Right atrium auricular region (tissue), 2 donors: Measurements from ENCODE around the gene CACNA2D4. TPM values are rescaled to one million over a fixed set of nuclear protein-coding genes. Genes with fewer than 3 reads are reported as not detected.

ENCODE experiments used
- DNase-seq: peaks from one replicate; pipeline ENCODE4 v3.0.0-alpha.2; 2019; ENCODE audit warnings: low spot score
- H3K27ac ChIP-seq, 2 donors: fragments of 200-600 bp; sonication (generic); 1 replicate in 1 of 2; 2 replicates in 1 of 2; pipeline ENCODE4 v1.5.1; 2016 to 2019
- H3K27me3 ChIP-seq, 2 donors: fragments of 200-600 bp; sonication (generic); one replicate each; pipeline versions ENCODE4 v1.5.1 to v1.6.0; 2017 to 2019
- H3K36me3 ChIP-seq: fragments of 200-600 bp; sonication (generic); one replicate; pipeline ENCODE4 v1.5.1; 2016
- H3K4me1 ChIP-seq, 2 donors: fragments of 200-600 bp; sonication (generic); one replicate each; pipeline versions ENCODE4 v1.5.1 to v1.6.0; 2017 to 2019
- H3K4me3 ChIP-seq, 2 donors: fragments of 200-600 bp; sonication (generic); 1 replicate in 1 of 2; 2 replicates in 1 of 2; pipeline ENCODE4 v1.5.1; 2017 to 2019; ENCODE audit warnings: mild to moderate bottlenecking in 1 of 2, moderate library complexity in 1 of 2
- H3K9me3 ChIP-seq, 2 donors: fragments of 200-600 bp; sonication (generic); one replicate each; pipeline ENCODE4 v1.5.1; 2019
- CTCF ChIP-seq, 2 donors: fragments of 200-600 bp; sonication (generic); IDR thresholded peaks; one replicate each; pipeline ENCODE4 v1.5.1; 2019; ENCODE audit warnings: antibody characterized with exemption in 2 of 2
- total RNA-seq, 2 donors: library from RNA; depleted of rRNA; stranded (reverse); fragments of >200 nt; gene quantifications; one replicate each; pipeline ENCODE4 v1.1.0, GENCODE V29; 2016

Gene CACNA2D4
- total RNA-seq, 2 donors from 2014 or later, result 1.6 to 4.1 TPM

GRCh38 chr12:1808798-1809480 is 109.5 kb downstream of the CACNA2D4 start:
- Histone ChIP-seq H3K4me3 (no peak overlapping the region), H3K27me3 (no peaks in the 10 kb centered on the region), H3K9me3 (no peaks in the 10 kb centered on the region), H3K4me1 (peaks cover 0 to 13% of the 10 kb centered on the region in 2 donors), H3K36me3 (no peaks in the 10 kb centered on the region), H3K27ac (no peak overlapping the region)
- DNase-seq, result no peak
- no peak for TF ChIP-seq CTCF (IDR thresholded peaks at IDR 0.05)

GRCh38 chr12:1808036-1808797 is 110.2 kb downstream of the CACNA2D4 start:
- Histone ChIP-seq H3K36me3 (no peaks in the 10 kb centered on the region), H3K4me1 (peaks cover 0 to 13% of the 10 kb centered on the region in 2 donors), H3K27ac (no peak overlapping the region), H3K27me3 (no peaks in the 10 kb centered on the region), H3K9me3 (no peaks in the 10 kb centered on the region), H3K4me3 (no peak overlapping the region)
- TF ChIP-seq CTCF (IDR thresholded peaks at IDR 0.05), result no peak
- DNase-seq, result no peak

GRCh38 chr12:1807087-1807860 is 111.2 kb downstream of the CACNA2D4 start:
- no peak for DNase-seq
- Histone ChIP-seq H3K36me3 (no peaks in the 10 kb centered on the region), H3K27ac (no peak overlapping the region), H3K27me3 (no peaks in the 10 kb centered on the region), H3K9me3 (no peaks in the 10 kb centered on the region), H3K4me1 (peaks cover 0 to 13% of the 10 kb centered on the region in 2 donors), H3K4me3 (no peak overlapping the region)
- no peak for TF ChIP-seq CTCF (IDR thresholded peaks at IDR 0.05)

GRCh38 chr12:1806301-1807086 is 112.0 kb downstream of the CACNA2D4 start:
- H3K27ac ChIP-seq, result peak overlapping the region; percentile 16 to 28
- no peaks in the 10 kb centered on the region for H3K36me3 ChIP-seq
- H3K9me3 ChIP-seq, result no peaks in the 10 kb centered on the region
- no peak for TF ChIP-seq CTCF (IDR thresholded peaks at IDR 0.05)
- no peak for DNase-seq
- peaks cover 0 to 13% of the 10 kb centered on the region in 2 donors for H3K4me1 ChIP-seq
- H3K27me3 ChIP-seq, result no peaks in the 10 kb centered on the region
- no peak overlapping the region for H3K4me3 ChIP-seq

GRCh38 chr12:1805441-1806081 is 112.9 kb downstream of the CACNA2D4 start:
- H3K4me1 ChIP-seq, result peaks cover 0 to 13% of the 10 kb centered on the region in 2 donors
- H3K4me3 ChIP-seq, result no peak overlapping the region
- DNase-seq, result no peak
- H3K27ac ChIP-seq, result peak overlapping the region; percentile 16 to 28
- H3K9me3 ChIP-seq, result no peaks in the 10 kb centered on the region
- H3K36me3 ChIP-seq, result no peaks in the 10 kb centered on the region
- no peaks in the 10 kb centered on the region for H3K27me3 ChIP-seq
- TF ChIP-seq CTCF (IDR thresholded peaks at IDR 0.05), result no peak
